ENCODE measurements around the gene CDKN2B-AS1. TPM values are rescaled to one million over a fixed set of nuclear protein-coding genes. Genes with fewer than 3 reads are reported as not detected.

The CDKN2B-AS1 gene
- total and polyA plus RNA-seq, 2 experiments from 2014 or later: 0.27 to 0.68 TPM

- H3K4me1 ChIP-seq (ENCODE audit: insufficient read depth): no peaks in the 10 kb centered on the region
- no peak overlapping the region for H3K27ac ChIP-seq
- H3K9me3 ChIP-seq (ENCODE audit: low read depth): no peaks in the 10 kb centered on the region
- H3K79me2 ChIP-seq: no peaks in the 10 kb centered on the region
- H3K4me2 ChIP-seq: no peak overlapping the region
- DNase-seq (ENCODE audit: low spot score): peak; percentile 16
- no peak overlapping the region for H3K4me3 ChIP-seq
- H3K27me3 ChIP-seq: no peaks in the 10 kb centered on the region
- no peak for TF ChIP-seq CTCF (IDR thresholded peaks at IDR 0.05; ENCODE audit: poor library complexity)
- TF ChIP-seq EZH2 (IDR thresholded peaks at IDR 0.05; ENCODE audit: borderline replicate concordance): no peak
- TF ChIP-seq EZH2phosphoT487 (IDR thresholded peaks at IDR 0.05; ENCODE audit: low read depth, severe bottlenecking, unreplicated experiment): no peak
- H3K36me3 ChIP-seq (replicated peaks; ENCODE audit: insufficient read depth, low read depth): no peaks in the 10 kb centered on the region
- no peak overlapping the region for H2AFZ ChIP-seq
- no peaks in the 10 kb centered on the region for H4K20me1 ChIP-seq (ENCODE audit: insufficient read depth, poor library complexity, severe bottlenecking)
- WGBS (ENCODE audit: low lambda C conversion rate, missing lambda C conversion rate): 43% methylated on average over 4 of the region's 4 CpGs
- H3K9me2 ChIP-seq (replicated peaks; ENCODE audit: insufficient read depth): no peaks in the 10 kb centered on the region
Observed at GRCh38 chr9:22052376-22052945, 57.9 kb downstream of the CDKN2B-AS1 start.

GRCh38 chr9:22053178-22053577, 58.6 kb downstream of the CDKN2B-AS1 start:
- Histone ChIP-seq H3K4me1 (ENCODE audit: insufficient read depth) (no peaks in the 10 kb centered on the region), H3K27ac (no peak overlapping the region), H3K27me3 (no peaks in the 10 kb centered on the region), H3K9me3 (ENCODE audit: low read depth) (no peaks in the 10 kb centered on the region), H3K9me2 (replicated peaks; ENCODE audit: insufficient read depth) (no peaks in the 10 kb centered on the region), H3K4me2 (no peak overlapping the region), H4K20me1 (ENCODE audit: insufficient read depth, poor library complexity, severe bottlenecking) (no peaks in the 10 kb centered on the region), H3K4me3 (no peak overlapping the region), H3K36me3 (replicated peaks; ENCODE audit: insufficient read depth, low read depth) (no peaks in the 10 kb centered on the region), H3K79me2 (no peaks in the 10 kb centered on the region), H2AFZ (no peak overlapping the region)
- WGBS (ENCODE audit: low lambda C conversion rate, missing lambda C conversion rate): 69% methylated on average over 2 of the region's 2 CpGs
- DNase-seq (ENCODE audit: low spot score): no peak
- no peak for TF ChIP-seq CTCF (IDR thresholded peaks at IDR 0.05; ENCODE audit: poor library complexity)
- TF ChIP-seq EZH2phosphoT487 (IDR thresholded peaks at IDR 0.05; ENCODE audit: low read depth, severe bottlenecking, unreplicated experiment): no peak
- TF ChIP-seq EZH2 (IDR thresholded peaks at IDR 0.05; ENCODE audit: borderline replicate concordance): no peak

- no peak overlapping the region for H2AFZ ChIP-seq
- no peaks in the 10 kb centered on the region for H3K27me3 ChIP-seq
- H3K27ac ChIP-seq: no peak overlapping the region
Observed at GRCh38 chr9:22054076-22054475, 59.5 kb downstream of the CDKN2B-AS1 start.

More at GRCh38 chr9:22054076-22054475, 59.5 kb downstream of the CDKN2B-AS1 start:
- Histone ChIP-seq H3K9me2 (replicated peaks; ENCODE audit: insufficient read depth) (no peaks in the 10 kb centered on the region), H3K79me2 (no peaks in the 10 kb centered on the region), H4K20me1 (ENCODE audit: insufficient read depth, poor library complexity, severe bottlenecking) (no peaks in the 10 kb centered on the region), H3K4me3 (no peak overlapping the region), H3K36me3 (replicated peaks; ENCODE audit: insufficient read depth, low read depth) (no peaks in the 10 kb centered on the region), H3K9me3 (ENCODE audit: low read depth) (no peaks in the 10 kb centered on the region), H3K4me1 (ENCODE audit: insufficient read depth) (no peaks in the 10 kb centered on the region), H3K4me2 (no peak overlapping the region)
- no peak for DNase-seq (ENCODE audit: low spot score)
- TF ChIP-seq CTCF (IDR thresholded peaks at IDR 0.05; ENCODE audit: poor library complexity) (no peak), EZH2 (IDR thresholded peaks at IDR 0.05; ENCODE audit: borderline replicate concordance) (no peak), EZH2phosphoT487 (IDR thresholded peaks at IDR 0.05; ENCODE audit: low read depth, severe bottlenecking, unreplicated experiment) (no peak)
- WGBS (ENCODE audit: low lambda C conversion rate, missing lambda C conversion rate): 91% methylated on average over 3 of the region's 3 CpGs
